ENCODE data around the gene SMURF1. TPM values are rescaled to one million over a fixed set of nuclear protein-coding genes. Genes with fewer than 3 reads are reported as not detected.

The SMURF1 gene
- total RNA-seq, 2 donors from 2014 or later, result 33.8 to 40.9 TPM

- no peaks in the 10 kb centered on the region for H3K9me3 ChIP-seq
- H3K4me1 ChIP-seq (ENCODE audit: control insufficient read depth in 1 of 2, low read depth in 2 of 2), result peaks cover 12 to 41% of the 10 kb centered on the region in 2 donors
- H3K36me3 ChIP-seq, result no peaks in the 10 kb centered on the region
- ATAC-seq (ENCODE audit: insufficient number of reproducible peaks, low FRiP score, low read depth), result no peak
- no peak for DNase-seq (ENCODE audit: low spot score)
- no peaks in the 10 kb centered on the region for H3K27me3 ChIP-seq (replicated peaks; ENCODE audit: insufficient read depth)
- H3K27ac ChIP-seq, result no peak overlapping the region
- TF ChIP-seq CTCF (IDR thresholded peaks at IDR 0.05), result no peak
- no peak overlapping the region for H3K4me3 ChIP-seq
Measured at GRCh38 chr7:99090771-99091542, 53.0 kb downstream of the SMURF1 start.

- Histone ChIP-seq H3K36me3 (no peaks in the 10 kb centered on the region), H3K27me3 (replicated peaks; ENCODE audit: insufficient read depth) (no peaks in the 10 kb centered on the region), H3K9me3 (no peaks in the 10 kb centered on the region), H3K4me3 (no peak overlapping the region), H3K4me1 (ENCODE audit: control insufficient read depth in 1 of 2, low read depth in 2 of 2) (peaks cover 4 to 32% of the 10 kb centered on the region in 2 donors), H3K27ac (peak overlapping the region in 1 of 2 donors; percentile 21)
- ATAC-seq (ENCODE audit: insufficient number of reproducible peaks, low FRiP score, low read depth), result no peak
- no peak for TF ChIP-seq CTCF (IDR thresholded peaks at IDR 0.05)
- DNase-seq (ENCODE audit: low spot score), result no peak
Measured at GRCh38 chr7:99089914-99090629, 53.8 kb downstream of the SMURF1 start.

- Histone ChIP-seq H3K4me3 (no peak overlapping the region), H3K9me3 (no peaks in the 10 kb centered on the region), H3K27ac (no peak overlapping the region), H3K4me1 (ENCODE audit: control insufficient read depth in 1 of 2, low read depth in 2 of 2) (peaks cover 9 to 24% of the 10 kb centered on the region in 2 donors), H3K27me3 (replicated peaks; ENCODE audit: insufficient read depth) (no peaks in the 10 kb centered on the region), H3K36me3 (no peaks in the 10 kb centered on the region)
- DNase-seq (ENCODE audit: low spot score) (no peak), ATAC-seq (ENCODE audit: insufficient number of reproducible peaks, low FRiP score, low read depth) (no peak)
- TF ChIP-seq CTCF (IDR thresholded peaks at IDR 0.05), result no peak
Measured at GRCh38 chr7:99086944-99087343, 57.0 kb downstream of the SMURF1 start.

GRCh38 chr7:99086532-99086931, 57.4 kb downstream of the SMURF1 start:
- no peak overlapping the region for H3K27ac ChIP-seq
- peaks cover 9 to 21% of the 10 kb centered on the region in 2 donors for H3K4me1 ChIP-seq (ENCODE audit: control insufficient read depth in 1 of 2, low read depth in 2 of 2)
- no peaks in the 10 kb centered on the region for H3K27me3 ChIP-seq (replicated peaks; ENCODE audit: insufficient read depth)
- no peaks in the 10 kb centered on the region for H3K9me3 ChIP-seq
- no peak for DNase-seq (ENCODE audit: low spot score)
- no peak for ATAC-seq (ENCODE audit: insufficient number of reproducible peaks, low FRiP score, low read depth)
- H3K36me3 ChIP-seq, result no peaks in the 10 kb centered on the region
- TF ChIP-seq CTCF (IDR thresholded peaks at IDR 0.05), result no peak
- H3K4me3 ChIP-seq, result no peak overlapping the region

GRCh38 chr7:99083733-99084132, 60.2 kb downstream of the SMURF1 start:
- H3K27me3 ChIP-seq (replicated peaks; ENCODE audit: insufficient read depth), result no peaks in the 10 kb centered on the region
- ATAC-seq (ENCODE audit: insufficient number of reproducible peaks, low FRiP score, low read depth), result no peak
- no peak for DNase-seq (ENCODE audit: low spot score)
- H3K4me1 ChIP-seq (ENCODE audit: control insufficient read depth in 1 of 2, low read depth in 2 of 2), result peaks cover 18 to 35% of the 10 kb centered on the region in 2 donors
- H3K4me3 ChIP-seq, result no peak overlapping the region
- H3K9me3 ChIP-seq, result no peaks in the 10 kb centered on the region
- no peak for TF ChIP-seq CTCF (IDR thresholded peaks at IDR 0.05)
- H3K27ac ChIP-seq, result no peak overlapping the region
- H3K36me3 ChIP-seq, result no peaks in the 10 kb centered on the region
